Measurements from ENCODE around the gene RTEL1. TPM values are rescaled to one million over a fixed set of nuclear protein-coding genes. Genes with fewer than 3 reads are reported as not detected.
"Not testable (repeated sequence)": the region's sequence is repeated elsewhere in the genome, so short reads cannot be mapped to it uniquely, and the experiment has no call there.

Gene RTEL1
- 16.7 and 25.6 TPM in 2 replicates for total RNA-seq (2014; rRNA removed; shearing (Covaris generic))

- no peaks in the 10 kb centered on the region for H3K9me3 ChIP-seq (replicated peaks)
- peak within 1 kb of the TSS; percentile 90 for H3K27ac ChIP-seq
- peak; percentile 98 to 99 for DNase-seq
- peaks cover 6% of the 10 kb centered on the region; the same call in 1 of the 2 replicates for H3K4me1 ChIP-seq
- no peaks in the 10 kb centered on the region for H3K27me3 ChIP-seq
- H3K36me3 ChIP-seq, result peaks cover 20% of the 10 kb centered on the region
- peak within 1 kb of the TSS; percentile 91 for H3K4me3 ChIP-seq
Measured at GRCh38 chr20:63657937-63658748, at the start of gene RTEL1. RTEL1 (plus strand) TSS chr20:63658312; CDS start chr20:63659403, 1,091 bp downstream.

- no peaks in the 10 kb centered on the region for H3K9me3 ChIP-seq (replicated peaks)
- no peak for DNase-seq
- no peak overlapping the region for H3K27ac ChIP-seq
- H3K4me1 ChIP-seq, result no peaks in the 10 kb centered on the region; the same call in 1 of the 2 replicates
- peaks cover 11% of the 10 kb centered on the region for H3K36me3 ChIP-seq
- H3K4me3 ChIP-seq, result no peak overlapping the region
- H3K27me3 ChIP-seq, result no peaks in the 10 kb centered on the region
Measured at GRCh38 chr20:63610581-63611435, 47.3 kb upstream of the RTEL1 start.

GRCh38 chr20:63611646-63612045 lies 46.5 kb upstream of the RTEL1 start:
- Histone ChIP-seq H3K4me3 (no peak overlapping the region), H3K4me1 (no peaks in the 10 kb centered on the region; the same call in 1 of the 2 replicates), H3K36me3 (peaks cover 13% of the 10 kb centered on the region), H3K27me3 (no peaks in the 10 kb centered on the region), H3K9me3 (replicated peaks) (no peaks in the 10 kb centered on the region), H3K27ac (no peak overlapping the region)
- DNase-seq, result no peak

GRCh38 chr20:63612276-63612931 lies 45.7 kb upstream of the RTEL1 start:
- Histone ChIP-seq H3K4me1 (no peaks in the 10 kb centered on the region; the same call in 1 of the 2 replicates), H3K36me3 (peaks cover 19% of the 10 kb centered on the region), H3K27me3 (no peaks in the 10 kb centered on the region), H3K9me3 (replicated peaks) (no peaks in the 10 kb centered on the region), H3K27ac (no peak overlapping the region), H3K4me3 (no peak overlapping the region)
- DNase-seq, result no peak

- not testable (repeated sequence) for H3K27me3 ChIP-seq; H3K9me3 ChIP-seq (replicated peaks); H3K27ac ChIP-seq; H3K4me1 ChIP-seq; H3K4me3 ChIP-seq; DNase-seq
- H3K36me3 ChIP-seq, result peaks cover 29% of the 10 kb centered on the region
Measured at GRCh38 chr20:63613863-63614594, 44.1 kb upstream of the RTEL1 start.

- no peaks in the 10 kb centered on the region for H3K27me3 ChIP-seq
- no peaks in the 10 kb centered on the region; the same call in 1 of the 2 replicates for H3K4me1 ChIP-seq
- DNase-seq, result no peak
- H3K36me3 ChIP-seq, result peaks cover 29% of the 10 kb centered on the region
- H3K27ac ChIP-seq, result no peak overlapping the region
- no peaks in the 10 kb centered on the region for H3K9me3 ChIP-seq (replicated peaks)
- no peak overlapping the region for H3K4me3 ChIP-seq
Measured at GRCh38 chr20:63617092-63617875, 40.8 kb upstream of the RTEL1 start.

GRCh38 chr20:63617876-63618265 lies 40.2 kb upstream of the RTEL1 start:
- H3K4me3 ChIP-seq, result no peak overlapping the region
- H3K9me3 ChIP-seq (replicated peaks), result no peaks in the 10 kb centered on the region
- DNase-seq, result no peak
- H3K4me1 ChIP-seq, result no peaks in the 10 kb centered on the region; the same call in 1 of the 2 replicates
- no peak overlapping the region for H3K27ac ChIP-seq
- peaks cover 29% of the 10 kb centered on the region for H3K36me3 ChIP-seq
- H3K27me3 ChIP-seq, result no peaks in the 10 kb centered on the region

- Histone ChIP-seq H3K36me3 (peaks cover 29% of the 10 kb centered on the region), H3K27me3 (no peaks in the 10 kb centered on the region), H3K4me1 (no peaks in the 10 kb centered on the region), H3K4me3 (no peak overlapping the region), H3K27ac (no peak overlapping the region), H3K9me3 (replicated peaks) (no peaks in the 10 kb centered on the region)
- no peak for DNase-seq
Measured at GRCh38 chr20:63618291-63618980, 39.7 kb upstream of the RTEL1 start.

- H3K36me3 ChIP-seq, result peaks cover 26% of the 10 kb centered on the region
- H3K27ac ChIP-seq, result no peak overlapping the region
- H3K27me3 ChIP-seq, result no peaks in the 10 kb centered on the region
- no peaks in the 10 kb centered on the region for H3K4me1 ChIP-seq
- DNase-seq, result no peak
- H3K4me3 ChIP-seq, result no peak overlapping the region
- H3K9me3 ChIP-seq (replicated peaks), result no peaks in the 10 kb centered on the region
Measured at GRCh38 chr20:63619086-63619485, 39.0 kb upstream of the RTEL1 start.

GRCh38 chr20:63619505-63619904 lies 38.6 kb upstream of the RTEL1 start:
- H3K9me3 ChIP-seq (replicated peaks), result no peaks in the 10 kb centered on the region
- H3K4me3 ChIP-seq, result no peak overlapping the region
- H3K27me3 ChIP-seq, result no peaks in the 10 kb centered on the region
- H3K4me1 ChIP-seq, result no peaks in the 10 kb centered on the region
- DNase-seq, result no peak
- H3K27ac ChIP-seq, result no peak overlapping the region
- H3K36me3 ChIP-seq, result peaks cover 25% of the 10 kb centered on the region

- Histone ChIP-seq H3K27ac (no peak overlapping the region), H3K9me3 (replicated peaks) (no peaks in the 10 kb centered on the region), H3K4me3 (no peak overlapping the region), H3K4me1 (peaks cover 4% of the 10 kb centered on the region), H3K36me3 (peaks cover 16% of the 10 kb centered on the region), H3K27me3 (no peaks in the 10 kb centered on the region)
- DNase-seq, result no peak
Measured at GRCh38 chr20:63620991-63621390, 37.1 kb upstream of the RTEL1 start.

- no peak for DNase-seq
- H3K36me3 ChIP-seq, result peaks cover 13% of the 10 kb centered on the region
- H3K9me3 ChIP-seq (replicated peaks), result no peaks in the 10 kb centered on the region
- no peak overlapping the region for H3K4me3 ChIP-seq
- H3K27me3 ChIP-seq, result no peaks in the 10 kb centered on the region
- H3K4me1 ChIP-seq, result peaks cover 4% of the 10 kb centered on the region
- H3K27ac ChIP-seq, result no peak overlapping the region
Measured at GRCh38 chr20:63622096-63622495, 36.0 kb upstream of the RTEL1 start.

GRCh38 chr20:63622732-63623131 lies 35.4 kb upstream of the RTEL1 start:
- DNase-seq, result no peak
- Histone ChIP-seq H3K36me3 (peaks cover 9% of the 10 kb centered on the region), H3K4me1 (peaks cover 4% of the 10 kb centered on the region), H3K9me3 (replicated peaks) (no peaks in the 10 kb centered on the region), H3K27ac (no peak overlapping the region), H3K27me3 (no peaks in the 10 kb centered on the region), H3K4me3 (no peak overlapping the region)

Data from SJCRH30 (cell line).